ENCODE measurements around the gene RRBP1.

DNA sequence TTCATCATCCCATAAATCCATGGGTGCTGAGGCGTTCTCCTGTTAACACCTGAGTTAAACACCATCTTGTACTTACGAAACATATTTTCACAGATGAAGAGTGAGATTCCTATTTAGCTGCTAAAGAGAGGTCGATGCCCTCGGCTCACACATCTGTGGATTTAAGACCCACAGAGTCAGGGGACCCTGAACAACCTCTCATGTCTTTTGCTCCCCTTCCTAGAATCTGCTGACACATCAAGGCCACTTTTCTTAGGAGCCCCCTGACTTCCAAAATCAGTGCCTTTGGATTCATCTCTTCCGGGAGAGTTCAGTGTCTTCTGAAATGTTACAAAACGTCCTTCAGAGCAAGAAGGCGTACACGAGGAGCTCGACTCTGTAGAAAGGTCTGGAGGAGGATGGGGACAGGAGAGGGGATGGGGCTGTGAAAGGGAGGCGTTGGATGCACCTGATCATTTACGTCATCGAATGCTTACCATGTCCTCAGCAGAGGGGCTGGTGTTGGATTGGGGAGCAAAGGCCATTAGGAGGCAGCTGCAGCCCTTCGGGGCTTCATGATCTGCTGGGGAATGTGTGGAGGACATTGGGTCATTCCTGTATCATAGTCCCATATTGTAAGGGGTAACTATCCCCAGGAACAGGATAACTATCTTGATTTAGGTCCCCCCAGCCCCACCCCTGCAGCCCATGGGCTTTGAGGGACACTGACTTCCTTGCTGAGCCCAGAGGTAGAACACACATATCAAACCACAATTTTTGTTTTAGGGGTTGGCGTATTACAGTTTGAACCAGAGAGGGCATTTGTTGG is 40.7 kb upstream of the RRBP1 start:
- TF ChIP-seq, protein P1, sequence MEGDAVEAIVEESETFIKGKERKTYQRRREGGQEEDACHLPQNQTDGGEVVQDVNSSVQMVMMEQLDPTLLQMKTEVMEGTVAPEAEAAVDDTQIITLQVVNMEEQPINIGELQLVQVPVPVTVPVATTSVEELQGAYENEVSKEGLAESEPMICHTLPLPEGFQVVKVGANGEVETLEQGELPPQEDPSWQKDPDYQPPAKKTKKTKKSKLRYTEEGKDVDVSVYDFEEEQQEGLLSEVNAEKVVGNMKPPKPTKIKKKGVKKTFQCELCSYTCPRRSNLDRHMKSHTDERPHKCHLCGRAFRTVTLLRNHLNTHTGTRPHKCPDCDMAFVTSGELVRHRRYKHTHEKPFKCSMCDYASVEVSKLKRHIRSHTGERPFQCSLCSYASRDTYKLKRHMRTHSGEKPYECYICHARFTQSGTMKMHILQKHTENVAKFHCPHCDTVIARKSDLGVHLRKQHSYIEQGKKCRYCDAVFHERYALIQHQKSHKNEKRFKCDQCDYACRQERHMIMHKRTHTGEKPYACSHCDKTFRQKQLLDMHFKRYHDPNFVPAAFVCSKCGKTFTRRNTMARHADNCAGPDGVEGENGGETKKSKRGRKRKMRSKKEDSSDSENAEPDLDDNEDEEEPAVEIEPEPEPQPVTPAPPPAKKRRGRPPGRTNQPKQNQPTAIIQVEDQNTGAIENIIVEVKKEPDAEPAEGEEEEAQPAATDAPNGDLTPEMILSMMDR (IDR thresholded peaks at IDR 0.05) = no peak
- TF ChIP-seq ZFX (IDR thresholded peaks at IDR 0.05; ENCODE audit: borderline replicate concordance) = no peak
